ENCODE results near the gene NEK10. TPM values are rescaled to one million over a fixed set of nuclear protein-coding genes. Genes with fewer than 3 reads are reported as not detected.

Gene NEK10
- total RNA-seq, 6 experiments from 2014 or later: 5.2 to 9.5 (median 6.5) TPM

DNA sequence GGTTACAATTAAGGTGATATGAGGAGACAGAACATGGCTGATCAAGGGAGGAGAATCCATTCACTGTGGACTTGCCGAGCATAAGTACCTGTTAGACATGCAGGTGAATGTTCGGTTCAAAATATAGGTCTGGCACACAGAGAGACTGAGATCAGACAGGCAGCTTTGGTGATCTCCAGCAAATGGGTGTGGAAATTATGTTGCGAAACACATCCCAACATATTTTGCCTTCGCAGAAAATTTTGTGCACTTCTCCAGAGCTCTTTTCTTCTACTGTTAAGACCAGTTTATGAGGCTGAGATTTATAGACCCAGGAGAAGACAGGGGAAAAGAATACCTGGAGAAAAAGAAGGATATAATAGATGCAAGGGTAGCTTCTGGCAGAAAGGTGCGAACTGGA, 183.2 kb downstream of the NEK10 start:
- Mint-ChIP-seq H3K27ac (no peak overlapping the region), H3K4me1 (ENCODE audit: low read depth) (peaks cover 26% of the 10 kb centered on the region), H3K9me3 (no peaks in the 10 kb centered on the region), H3K36me3 (ENCODE audit: low read depth) (peaks cover 4% of the 10 kb centered on the region; the same call in 1 of the 2 replicates), H3K27me3 (ENCODE audit: insufficient read depth) (no peaks in the 10 kb centered on the region; the same call in 1 of the 2 replicates), H3K4me3 (no peak overlapping the region)
- DNase-seq: no peak
- TF ChIP-seq CTCF (IDR thresholded peaks at IDR 0.05): no peak

GRCh38 chr3:27185231-27185989, 183.8 kb downstream of the NEK10 start:
- peaks cover 22% of the 10 kb centered on the region for H3K4me1 Mint-ChIP-seq (ENCODE audit: low read depth)
- peak; percentile 16 for DNase-seq
- no peak overlapping the region for H3K27ac Mint-ChIP-seq
- no peaks in the 10 kb centered on the region for H3K9me3 Mint-ChIP-seq
- TF ChIP-seq CTCF (IDR thresholded peaks at IDR 0.05): peak; percentile 38
- no peaks in the 10 kb centered on the region; the same call in 1 of the 2 replicates for H3K27me3 Mint-ChIP-seq (ENCODE audit: insufficient read depth)
- H3K4me3 Mint-ChIP-seq: no peak overlapping the region
- peaks cover 4% of the 10 kb centered on the region; the same call in 1 of the 2 replicates for H3K36me3 Mint-ChIP-seq (ENCODE audit: low read depth)

DNA sequence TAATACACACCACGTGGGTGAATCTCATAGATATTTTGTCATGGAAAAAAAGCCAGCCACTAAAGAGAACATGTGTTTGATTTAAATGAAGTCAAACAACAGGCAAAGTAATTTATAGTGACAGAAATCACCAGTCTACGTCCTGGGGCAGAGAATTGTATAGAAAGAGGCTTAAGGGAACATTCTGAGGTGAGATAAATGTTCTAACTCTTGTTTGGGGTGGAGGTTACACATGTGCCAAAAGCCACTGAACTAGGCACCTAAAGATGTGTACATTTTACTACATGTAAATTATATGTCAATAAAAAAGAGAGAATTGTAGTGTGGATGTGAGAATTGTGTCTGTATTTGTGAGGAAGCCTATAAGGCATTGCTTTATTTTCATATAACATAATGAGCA, 184.9 kb downstream of the NEK10 start:
- no peak for DNase-seq
- H3K4me3 Mint-ChIP-seq: no peak overlapping the region
- H3K36me3 Mint-ChIP-seq (ENCODE audit: low read depth): peaks cover 4% of the 10 kb centered on the region; the same call in 1 of the 2 replicates
- H3K4me1 Mint-ChIP-seq (ENCODE audit: low read depth): peaks cover 22% of the 10 kb centered on the region
- no peaks in the 10 kb centered on the region; the same call in 1 of the 2 replicates for H3K27me3 Mint-ChIP-seq (ENCODE audit: insufficient read depth)
- TF ChIP-seq CTCF (IDR thresholded peaks at IDR 0.05): no peak
- H3K9me3 Mint-ChIP-seq: no peaks in the 10 kb centered on the region
- no peak overlapping the region for H3K27ac Mint-ChIP-seq

- Mint-ChIP-seq H3K9me3 (no peaks in the 10 kb centered on the region), H3K4me3 (no peak overlapping the region), H3K27me3 (ENCODE audit: insufficient read depth) (no peaks in the 10 kb centered on the region), H3K36me3 (ENCODE audit: low read depth) (peaks cover 2% of the 10 kb centered on the region), H3K4me1 (ENCODE audit: low read depth) (peaks cover 8% of the 10 kb centered on the region), H3K27ac (peak overlapping the region; percentile 29)
- no peak for TF ChIP-seq CTCF (IDR thresholded peaks at IDR 0.05)
- no peak for DNase-seq
These were observed 192.9 kb downstream of the NEK10 start for GRCh38 chr3:27176256-27176655.

DNA sequence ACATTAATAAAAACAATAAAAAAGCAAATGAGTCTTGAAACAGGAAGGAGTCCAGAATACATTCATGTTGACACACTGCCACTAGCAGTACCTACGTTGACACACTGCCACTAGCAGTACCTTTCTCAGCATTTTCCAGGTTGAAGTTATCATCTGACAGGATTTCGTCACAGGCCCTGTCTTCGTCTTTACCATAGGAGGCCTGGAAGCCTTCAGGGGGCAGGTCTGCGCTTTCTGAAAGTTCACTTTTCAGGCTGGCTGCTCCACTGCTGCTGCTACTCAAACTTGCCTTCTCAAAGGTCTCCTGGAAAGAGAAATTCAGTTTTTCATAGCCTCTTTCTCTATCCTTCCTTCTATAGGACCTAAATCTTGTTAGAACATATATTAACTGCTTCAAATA, 194.7 kb downstream of the NEK10 start:
- peaks cover 10% of the 10 kb centered on the region for H3K36me3 Mint-ChIP-seq (ENCODE audit: low read depth)
- TF ChIP-seq CTCF (IDR thresholded peaks at IDR 0.05): no peak
- H3K4me3 Mint-ChIP-seq: no peak overlapping the region
- peaks cover 8% of the 10 kb centered on the region for H3K4me1 Mint-ChIP-seq (ENCODE audit: low read depth)
- no peak for DNase-seq
- H3K27me3 Mint-ChIP-seq (ENCODE audit: insufficient read depth): no peaks in the 10 kb centered on the region; the same call in 1 of the 2 replicates
- no peak overlapping the region for H3K27ac Mint-ChIP-seq
- no peaks in the 10 kb centered on the region for H3K9me3 Mint-ChIP-seq
